ENCODE results near the gene SLC30A10. TPM values are rescaled to one million over a fixed set of nuclear protein-coding genes. Genes with fewer than 3 reads are reported as not detected.

Gene SLC30A10
- total RNA-seq (not detected), polyA plus RNA-seq (ENCODE audit: insufficient read length in 6 of 6) (under 1 TPM in 5 of 6 donors, not detected in 1; 0.13 to 0.50 (median 0.18) TPM)
- long read RNA-seq, donor 1 = 0 reads
- long read RNA-seq, donor 2 = 0 reads
- long read RNA-seq, donor 3 = 0 reads
- long read RNA-seq, donor 4 = 0 reads
- long read RNA-seq, donor 5 = 0 reads
- long read RNA-seq, donor 6 = 0 reads
- long read RNA-seq, donor 7 = 0 reads
- long read RNA-seq, donor 8 = 0 reads
- long read RNA-seq, donor 9 = 0 reads
- long read RNA-seq, donor 10 = 0 reads
- long read RNA-seq, donor 11, partial matches to known transcripts = 0 of 4 reads
- long read RNA-seq, donor 11, other reads (novel, unspliced or antisense) = 0 of 4 reads
- long read RNA-seq, donor 12 = 0 reads

DNA sequence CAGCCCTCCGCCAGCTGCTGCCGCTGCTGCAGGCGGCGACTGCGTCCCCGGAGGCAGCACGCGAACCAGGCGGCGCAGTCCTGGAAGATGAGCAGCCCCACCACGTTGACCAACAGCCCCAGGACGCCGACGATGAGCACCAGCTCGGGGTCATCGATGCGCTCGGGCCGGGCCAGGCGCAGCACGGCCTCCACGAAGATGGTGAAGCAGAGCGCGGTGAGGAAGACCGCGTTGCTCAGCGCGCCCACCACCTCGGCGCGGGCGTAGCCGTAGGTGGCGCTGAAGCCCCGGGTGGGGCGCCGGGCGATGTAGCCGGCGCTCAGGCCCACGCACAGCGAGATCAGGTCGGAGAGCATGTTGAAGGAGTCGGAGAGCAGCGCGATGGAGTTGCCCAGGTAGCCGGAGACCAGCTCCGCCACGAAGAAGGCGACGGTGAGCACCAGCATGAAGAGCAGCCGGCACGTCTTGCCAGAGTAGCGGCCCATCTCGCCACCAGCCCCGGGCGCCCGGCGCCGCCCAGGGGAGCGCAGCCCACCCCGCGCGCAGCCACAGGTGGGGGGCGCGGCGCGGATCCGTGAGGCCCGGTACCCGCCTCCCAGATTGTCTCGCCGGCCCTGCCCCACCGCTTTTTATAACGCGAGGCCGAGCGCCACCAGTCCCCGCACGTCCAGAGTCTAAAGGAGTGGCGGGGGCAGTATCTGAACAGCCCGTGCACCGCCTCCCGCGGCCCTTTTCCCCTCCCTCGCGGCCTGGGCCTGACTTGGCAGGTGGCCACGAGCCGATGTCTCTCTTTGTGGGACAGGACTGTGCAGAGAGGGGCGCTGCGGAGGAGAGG, at the start of gene SLC30A10:
Gene SLC30A10, minus strand, starts transcription at position 602 of the 835 bp plus-strand sequence. Its CDS starts 117 bp downstream, at position 485.
- DNase-seq = peak in 3 of 4 donors; percentile 14 to 73 (median 16)
- ATAC-seq = peak; percentile 23
- Histone ChIP-seq H3K4me3 (peak within 1 kb of the TSS; percentile 15 to 21), H3K27ac (no peak within 1 kb of the TSS), H3K9me3 (no peaks in the 10 kb centered on the region), H3K27me3 (peaks cover 21 to 63% of the 10 kb centered on the region in 2 donors), H3K4me1 (peaks cover 0 to 14% of the 10 kb centered on the region in 2 donors), H3K36me3 (no peaks in the 10 kb centered on the region)
- TF ChIP-seq, protein P1, sequence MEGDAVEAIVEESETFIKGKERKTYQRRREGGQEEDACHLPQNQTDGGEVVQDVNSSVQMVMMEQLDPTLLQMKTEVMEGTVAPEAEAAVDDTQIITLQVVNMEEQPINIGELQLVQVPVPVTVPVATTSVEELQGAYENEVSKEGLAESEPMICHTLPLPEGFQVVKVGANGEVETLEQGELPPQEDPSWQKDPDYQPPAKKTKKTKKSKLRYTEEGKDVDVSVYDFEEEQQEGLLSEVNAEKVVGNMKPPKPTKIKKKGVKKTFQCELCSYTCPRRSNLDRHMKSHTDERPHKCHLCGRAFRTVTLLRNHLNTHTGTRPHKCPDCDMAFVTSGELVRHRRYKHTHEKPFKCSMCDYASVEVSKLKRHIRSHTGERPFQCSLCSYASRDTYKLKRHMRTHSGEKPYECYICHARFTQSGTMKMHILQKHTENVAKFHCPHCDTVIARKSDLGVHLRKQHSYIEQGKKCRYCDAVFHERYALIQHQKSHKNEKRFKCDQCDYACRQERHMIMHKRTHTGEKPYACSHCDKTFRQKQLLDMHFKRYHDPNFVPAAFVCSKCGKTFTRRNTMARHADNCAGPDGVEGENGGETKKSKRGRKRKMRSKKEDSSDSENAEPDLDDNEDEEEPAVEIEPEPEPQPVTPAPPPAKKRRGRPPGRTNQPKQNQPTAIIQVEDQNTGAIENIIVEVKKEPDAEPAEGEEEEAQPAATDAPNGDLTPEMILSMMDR (IDR thresholded peaks at IDR 0.05) = no peak
- intact Hi-C loops (cut with DNase I) = no loop called here

GRCh38 chr1:219973213-219973612, 44.9 kb upstream of the SLC30A10 start:
- Histone ChIP-seq H3K27me3 (no peaks in the 10 kb centered on the region), H3K36me3 (peaks cover 0 to 95% of the 10 kb centered on the region in 2 donors), H3K27ac (no peak overlapping the region), H3K9me3 (no peaks in the 10 kb centered on the region), H3K4me3 (no peak overlapping the region), H3K4me1 (no peaks in the 10 kb centered on the region)
- DNase-seq (no peak), ATAC-seq (no peak)
- intact Hi-C loops (cut with DNase I) = no loop called here
- TF ChIP-seq, protein P1 (IDR thresholded peaks at IDR 0.05) = no peak

- no peak overlapping the region for H3K27ac ChIP-seq
- H3K36me3 ChIP-seq = peaks cover 0 to 47% of the 10 kb centered on the region in 2 donors
- DNase-seq (no peak), ATAC-seq (no peak)
- TF ChIP-seq, protein P1 (IDR thresholded peaks at IDR 0.05) = no peak
- intact Hi-C loops (cut with DNase I) = no loop called here
- H3K9me3 ChIP-seq = no peaks in the 10 kb centered on the region
- no peaks in the 10 kb centered on the region for H3K27me3 ChIP-seq
- no peaks in the 10 kb centered on the region for H3K4me1 ChIP-seq
- no peak overlapping the region for H3K4me3 ChIP-seq
Measured at GRCh38 chr1:219967361-219967760, 39.0 kb upstream of the SLC30A10 start.

DNA sequence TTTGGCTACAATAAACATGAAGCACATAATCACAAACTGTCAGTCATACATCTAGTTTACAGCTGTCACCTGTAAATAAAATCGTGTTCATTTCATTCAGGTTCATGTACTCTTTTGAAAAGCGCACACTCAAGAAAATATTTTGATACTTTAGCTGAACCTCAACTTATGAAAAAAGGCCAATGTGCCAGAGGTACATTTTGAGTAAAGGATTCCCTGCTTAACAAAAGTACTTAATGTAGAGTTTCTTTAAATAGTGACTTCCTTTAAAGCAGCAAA, 37.7 kb upstream of the SLC30A10 start:
- no peaks in the 10 kb centered on the region for H3K9me3 ChIP-seq
- intact Hi-C loops (cut with DNase I) = no loop called here
- H3K4me3 ChIP-seq = no peak overlapping the region
- peaks cover 0 to 37% of the 10 kb centered on the region in 2 donors for H3K36me3 ChIP-seq
- ATAC-seq (no peak), DNase-seq (no peak)
- H3K4me1 ChIP-seq = no peaks in the 10 kb centered on the region
- no peak overlapping the region for H3K27ac ChIP-seq
- no peaks in the 10 kb centered on the region for H3K27me3 ChIP-seq
- TF ChIP-seq, protein P1 (IDR thresholded peaks at IDR 0.05) = no peak

Data from left lung (tissue), 14 donors.